ENCODE data around the gene C4orf50.
"Not testable (repeated sequence)": the region's sequence is repeated elsewhere in the genome, so short reads cannot be mapped to it uniquely, and the experiment has no call there.

The C4orf50 gene

DNA sequence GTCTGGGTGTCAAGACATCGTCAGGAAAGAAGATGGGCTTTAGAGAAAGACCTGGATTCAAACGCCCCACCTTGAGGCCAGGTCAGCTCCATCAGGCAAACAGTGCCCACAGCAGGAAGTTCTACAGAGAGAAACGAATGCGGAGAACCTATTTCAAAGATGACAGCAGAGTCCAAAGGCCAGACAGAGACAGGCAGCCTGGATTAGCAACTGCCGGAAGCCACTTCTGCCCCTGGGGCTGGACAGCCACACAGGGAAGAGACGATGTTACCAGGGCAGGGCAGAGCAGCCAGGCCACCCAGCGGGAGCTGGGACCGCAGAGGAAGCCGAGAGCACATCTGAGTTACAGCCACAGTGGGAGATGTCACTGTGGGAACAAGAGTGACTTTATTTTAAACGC is 1.2 kb downstream of the C4orf50 start:
- DNase-seq (ENCODE audit: low spot score) = no peak

DNA sequence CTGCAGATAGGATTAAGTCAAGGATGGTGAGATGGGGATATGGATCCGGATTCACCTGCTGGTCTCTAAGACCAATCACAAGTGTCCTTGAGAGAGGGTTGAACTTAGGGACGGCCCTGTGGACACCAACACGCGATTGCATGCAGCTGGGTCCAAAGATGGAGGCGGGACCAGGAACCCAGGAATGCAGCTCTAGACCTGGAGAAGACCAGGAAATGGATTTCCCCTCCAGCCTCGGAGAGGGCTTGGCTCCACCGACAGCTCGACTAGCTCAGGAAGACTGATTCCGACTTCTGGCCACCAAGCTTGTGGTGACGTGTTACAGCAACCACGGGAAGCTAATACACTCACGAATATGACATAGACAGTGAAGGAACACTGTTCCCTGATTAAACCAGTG is 4.7 kb downstream of the C4orf50 start:
- no peak for DNase-seq (ENCODE audit: low spot score)

DNA sequence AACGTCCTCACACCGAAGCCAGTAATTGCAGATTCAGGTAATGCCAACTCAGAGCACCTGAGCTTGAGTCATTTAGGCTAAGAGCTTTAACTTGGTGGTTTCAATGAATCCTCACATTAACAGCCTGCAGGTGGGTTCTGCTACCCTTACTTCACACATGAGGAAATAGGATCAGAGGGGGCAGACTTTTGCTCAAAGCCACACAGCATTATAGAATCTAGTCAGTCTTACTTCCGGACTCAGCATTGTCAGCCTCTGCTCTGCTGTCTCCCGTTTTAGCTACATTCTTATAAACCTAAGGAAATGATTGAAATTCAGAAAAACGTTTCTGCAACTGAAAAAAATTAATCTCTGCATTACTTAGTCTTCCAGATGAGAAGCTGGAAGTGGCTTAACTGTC is 6.0 kb downstream of the C4orf50 start:
- DNase-seq (ENCODE audit: low spot score) = no peak

DNA sequence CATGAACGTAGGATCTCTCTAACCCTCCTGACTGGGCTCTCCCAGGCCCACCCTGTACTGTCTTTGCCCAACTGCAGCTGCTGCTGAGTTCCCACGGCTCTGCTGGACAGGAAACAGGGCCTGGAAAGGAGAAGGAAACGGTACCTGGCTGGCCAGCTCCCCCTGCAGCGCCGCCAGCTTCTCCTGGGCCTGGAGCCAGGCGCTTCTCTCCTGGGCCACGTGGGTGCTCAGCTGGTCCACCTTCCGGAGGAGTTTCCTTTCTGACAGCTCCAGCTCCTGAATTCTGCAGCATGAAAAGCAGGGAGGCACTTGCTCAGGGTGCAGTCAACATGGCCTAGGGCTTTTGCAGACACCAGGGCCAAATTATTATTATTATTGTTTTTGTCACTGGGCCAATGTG is 6.5 kb downstream of the C4orf50 start:
- peak; percentile 14 for DNase-seq (ENCODE audit: low spot score)

DNA sequence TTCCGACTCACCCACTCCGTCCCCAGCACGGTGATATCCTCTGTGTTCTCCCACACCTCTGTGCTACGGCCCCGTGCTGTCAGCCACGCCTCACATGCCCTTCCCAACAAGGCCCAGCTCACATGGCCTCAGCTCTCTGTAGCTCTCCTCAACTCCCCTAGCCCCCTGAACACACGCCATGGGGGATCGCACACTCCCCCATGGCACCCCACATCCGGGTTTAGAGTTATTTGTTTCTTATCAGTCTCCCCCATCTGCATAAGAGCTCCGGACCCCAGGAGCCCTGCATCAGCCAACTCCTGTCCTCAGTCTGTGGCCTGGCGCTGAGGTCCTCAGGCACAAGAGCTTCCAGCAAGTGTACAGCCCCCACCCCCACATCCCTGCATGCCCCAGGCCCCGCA is 7.0 kb downstream of the C4orf50 start:
- DNase-seq (ENCODE audit: low spot score) = no peak

DNA sequence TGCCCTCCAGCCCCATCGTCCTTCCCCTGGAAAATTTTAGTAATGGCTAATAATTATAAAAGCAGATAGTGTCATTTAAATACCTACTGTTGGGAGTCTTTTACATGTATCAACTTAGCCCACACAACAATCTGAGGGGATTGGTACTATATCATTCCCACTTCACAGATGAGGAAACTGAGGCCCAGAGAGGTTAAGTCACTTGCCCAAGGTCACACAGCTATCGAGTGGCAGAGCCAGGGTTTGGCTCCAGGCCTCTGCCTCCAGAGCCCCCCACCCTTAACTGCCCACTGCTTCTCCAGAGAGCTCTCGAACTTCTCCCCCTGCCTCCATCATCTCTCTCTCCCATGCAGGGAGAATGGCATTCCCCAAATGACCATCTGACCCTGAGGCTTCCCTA is 7.4 kb downstream of the C4orf50 start:
- no peak for DNase-seq (ENCODE audit: low spot score)

DNA sequence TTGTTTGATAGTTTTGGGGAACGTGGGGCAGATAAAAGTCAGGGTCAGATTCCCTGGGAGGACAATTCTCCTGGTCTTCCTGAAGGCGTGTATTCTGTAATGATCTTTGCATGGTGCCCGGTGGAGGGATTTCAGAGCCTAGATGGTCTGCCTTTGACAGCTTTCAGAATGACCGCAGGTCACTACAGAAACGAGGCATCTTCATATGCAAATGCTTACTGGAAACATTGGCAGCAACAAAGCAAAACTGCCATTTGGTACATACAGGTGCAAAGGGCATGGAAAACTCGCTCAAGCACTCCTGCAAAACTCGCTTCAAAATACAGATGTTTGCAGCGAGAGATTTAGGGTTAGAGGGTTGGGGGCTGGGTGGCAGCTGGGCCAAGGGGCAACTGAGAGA is 8.8 kb downstream of the C4orf50 start:
- no peak for DNase-seq (ENCODE audit: low spot score)

DNA sequence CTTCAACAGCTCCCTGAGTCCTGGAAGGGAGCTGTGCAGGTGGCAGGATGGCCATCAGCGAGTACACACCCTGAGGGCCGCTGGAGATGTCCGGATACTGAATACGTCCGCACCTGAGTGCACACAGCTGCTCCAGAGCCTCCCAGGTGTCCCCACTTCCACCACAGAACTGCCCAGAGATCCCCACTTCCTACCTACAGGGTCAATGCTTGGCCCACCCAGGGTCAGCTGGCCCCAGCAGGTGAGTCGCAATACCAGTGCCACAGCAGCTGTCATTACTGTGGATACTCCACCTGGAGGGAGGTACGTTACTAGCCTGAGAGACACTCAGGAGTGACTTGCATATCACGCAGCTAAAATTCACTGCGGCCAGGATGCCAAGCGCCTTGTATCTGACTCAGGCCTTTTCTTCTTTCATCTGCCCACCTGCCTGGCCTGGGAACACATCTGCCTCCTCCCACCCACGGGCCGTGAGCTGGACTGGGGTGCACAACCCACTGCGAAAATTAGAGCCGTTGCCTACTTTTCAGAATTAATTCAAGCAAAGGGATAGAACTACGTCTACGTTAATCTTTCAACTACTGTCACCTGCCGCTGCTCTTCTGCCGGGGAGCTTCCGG is 9.4 kb downstream of the C4orf50 start:
- DNase-seq (ENCODE audit: low spot score) = no peak

DNA sequence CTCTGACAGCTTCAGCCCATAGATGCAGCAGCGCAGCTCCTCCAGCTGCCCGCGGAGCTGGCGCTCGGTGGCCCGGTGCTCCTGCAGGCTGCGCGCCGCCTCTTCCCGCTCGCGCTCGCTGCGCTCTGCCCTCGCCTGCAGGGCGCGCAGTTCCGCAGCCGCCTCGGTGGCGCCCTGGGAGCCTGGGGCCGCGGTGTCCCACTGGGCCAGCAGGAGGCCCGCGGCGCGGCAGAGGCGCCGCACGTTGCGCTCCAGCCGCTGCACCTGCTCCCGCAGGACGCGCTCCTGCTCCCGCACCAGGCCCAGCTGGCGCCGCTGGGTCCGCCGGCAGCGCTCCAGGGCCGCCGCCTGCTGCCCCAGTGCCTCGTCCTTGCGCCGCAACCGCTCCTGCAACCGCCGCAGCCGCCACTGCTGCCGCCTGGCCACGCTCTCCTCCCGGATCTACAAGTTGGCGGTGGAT is 10.1 kb downstream of the C4orf50 start:
- no peak for DNase-seq (ENCODE audit: low spot score)

DNA sequence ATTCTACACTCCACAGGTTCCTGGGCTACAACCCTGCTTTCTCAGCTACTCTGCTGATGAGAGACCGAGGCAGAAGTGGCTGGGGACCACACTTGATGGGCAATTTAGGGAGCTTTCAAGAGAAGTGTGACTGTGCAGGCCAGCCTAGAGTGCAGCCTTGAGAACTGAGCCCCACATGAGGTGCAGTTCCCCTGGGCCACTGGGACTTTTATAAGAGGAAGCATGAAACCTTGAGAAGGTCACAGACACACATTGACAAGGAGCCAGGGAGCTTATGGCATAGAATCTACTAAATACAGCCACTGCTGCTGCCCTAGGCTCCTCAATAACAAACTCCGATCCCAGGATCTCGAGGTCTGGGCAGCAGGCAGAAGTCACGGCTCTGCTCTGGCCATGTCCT is 13.1 kb downstream of the C4orf50 start:
- DNase-seq (ENCODE audit: low spot score) = no peak

DNA sequence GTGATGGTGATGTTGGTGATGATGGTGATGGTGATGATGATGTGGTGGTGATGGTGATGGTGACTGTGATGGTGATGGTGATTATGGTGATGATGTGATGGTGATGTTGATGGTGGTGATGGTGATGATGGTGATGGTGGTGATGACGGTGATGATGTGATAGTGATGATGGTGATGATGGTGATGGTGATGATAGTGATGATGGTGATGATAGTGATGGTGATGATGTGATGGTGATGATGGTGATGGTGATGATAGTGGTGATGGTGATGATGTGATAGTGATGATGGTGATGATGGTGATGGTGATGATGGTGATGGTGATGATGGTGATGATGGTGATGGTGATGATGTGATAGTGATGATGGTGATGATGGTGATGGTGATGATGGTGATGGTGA is 14.7 kb downstream of the C4orf50 start:
- DNase-seq (ENCODE audit: low spot score) = not testable (repeated sequence)

DNA sequence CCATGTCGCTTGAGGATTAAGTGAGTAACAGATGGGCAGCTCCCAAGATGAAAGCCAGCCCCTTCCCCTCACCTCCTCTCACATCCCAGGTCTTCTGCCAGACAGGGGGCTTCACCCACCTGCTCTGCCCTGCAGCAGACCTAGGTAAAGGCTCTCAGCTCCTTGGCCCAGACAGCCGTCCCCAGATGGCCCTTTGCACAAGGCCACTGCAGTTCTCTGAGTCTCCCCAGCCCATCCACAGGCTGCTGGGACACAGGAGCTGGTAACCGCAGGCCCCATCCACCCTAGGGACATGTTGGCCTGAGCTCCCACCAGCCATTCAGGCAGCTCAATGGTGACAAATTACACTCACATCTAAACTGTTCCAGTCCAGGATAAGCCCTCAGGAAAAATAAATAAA is 15.3 kb downstream of the C4orf50 start:
- no peak for DNase-seq (ENCODE audit: low spot score)

DNA sequence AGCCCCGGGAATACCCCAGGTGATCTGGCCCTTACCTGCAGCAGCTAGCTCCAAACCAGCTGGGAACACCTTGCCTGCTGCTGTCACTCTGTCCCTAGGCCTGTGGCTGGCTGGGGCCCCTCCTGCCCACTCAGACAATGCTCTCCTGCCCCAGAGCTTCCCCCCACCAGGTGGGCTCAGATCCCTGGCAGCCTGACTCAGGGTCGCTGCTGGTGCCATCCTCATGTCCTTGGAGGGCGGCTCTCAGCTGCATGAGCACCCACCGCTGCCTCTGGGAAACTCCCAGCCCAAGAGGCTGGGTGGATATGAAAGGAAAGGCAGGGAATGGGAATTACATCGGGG is 15.8 kb downstream of the C4orf50 start:
- DNase-seq (ENCODE audit: low spot score) = no peak

DNA sequence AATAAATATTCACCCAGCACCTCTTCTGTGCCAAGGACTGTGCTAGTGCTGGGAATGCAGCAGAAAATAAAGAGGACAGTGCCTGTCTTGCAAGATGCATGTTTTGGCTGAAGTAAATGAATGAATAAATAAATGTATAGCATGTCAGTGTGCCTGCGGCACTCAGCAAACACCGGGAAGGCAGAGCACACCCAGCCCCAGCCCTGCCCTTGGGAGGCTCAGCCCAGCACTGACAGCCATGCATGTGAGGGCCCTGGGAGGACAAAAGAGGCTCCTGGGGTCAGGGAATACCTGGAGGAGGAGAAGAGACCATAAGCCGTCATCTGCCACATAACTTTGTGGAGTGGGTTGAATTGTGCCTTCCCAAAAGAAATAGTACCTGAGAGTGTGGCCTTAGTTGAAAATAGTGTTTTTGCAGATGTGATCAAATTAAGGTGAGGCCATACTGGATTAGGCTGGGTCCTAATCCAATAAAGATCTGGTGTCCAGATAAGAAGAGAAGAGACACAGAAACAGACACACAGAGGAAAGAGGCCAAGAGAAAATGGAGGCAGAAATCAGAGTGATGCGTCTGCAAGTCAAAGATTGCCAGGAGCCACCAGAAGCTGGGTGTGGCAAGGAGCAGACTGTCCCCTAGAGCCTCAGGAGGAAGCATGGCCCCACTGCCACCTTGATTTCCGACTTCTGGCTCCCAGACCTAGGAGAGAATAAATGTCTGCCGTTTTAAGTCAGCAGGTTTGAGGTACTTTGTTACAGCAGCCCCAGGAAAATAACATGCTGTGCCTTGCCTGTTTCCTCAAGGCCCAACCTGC is 16.3 kb downstream of the C4orf50 start:
- no peak for DNase-seq (ENCODE audit: low spot score)

DNA sequence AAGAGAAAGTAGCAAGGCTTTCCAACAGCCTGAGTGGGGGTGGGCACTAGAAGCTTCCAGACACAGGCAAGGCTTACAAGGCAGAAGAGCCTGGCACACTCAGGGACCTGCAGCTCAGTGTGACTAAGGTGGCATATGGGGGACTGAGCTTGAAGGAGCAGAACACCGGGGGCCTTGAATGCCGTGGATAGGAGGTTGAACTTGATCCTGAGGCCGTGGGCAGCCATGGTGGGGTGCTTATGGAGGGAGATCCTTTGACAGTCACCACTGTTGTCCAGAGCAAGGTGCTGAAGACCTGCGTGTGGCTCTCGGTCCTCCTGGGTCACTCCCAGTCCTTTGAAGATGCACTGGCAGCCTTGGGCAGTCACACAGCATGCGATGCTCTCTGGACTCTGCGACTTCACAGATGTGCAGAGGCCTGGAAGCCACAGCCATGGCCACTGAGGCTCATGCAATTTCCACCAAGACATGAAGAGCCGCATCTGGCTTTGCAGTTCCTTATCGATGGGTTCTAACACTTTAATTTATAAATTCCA is 18.3 kb downstream of the C4orf50 start:
- no peak for DNase-seq (ENCODE audit: low spot score)

DNA sequence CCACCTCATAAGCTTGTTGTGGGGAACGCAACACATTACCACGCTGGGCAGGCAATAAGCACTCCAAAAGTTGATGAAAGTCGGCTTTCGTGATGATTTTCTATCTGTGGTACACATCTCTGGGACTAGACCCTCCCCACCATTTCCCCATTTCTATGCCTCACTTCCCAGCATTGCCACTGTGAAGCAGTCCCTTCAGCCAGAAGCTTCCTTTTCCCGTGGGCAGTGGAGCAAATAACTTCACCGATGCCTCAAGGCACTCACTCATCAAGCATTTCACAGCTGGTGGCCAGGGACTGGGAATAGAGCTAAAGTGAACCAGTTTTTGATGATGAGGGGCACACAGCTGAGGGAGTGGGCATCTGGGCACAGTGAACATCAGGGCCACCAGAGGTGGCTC is 18.9 kb downstream of the C4orf50 start:
- DNase-seq (ENCODE audit: low spot score) = no peak

DNA sequence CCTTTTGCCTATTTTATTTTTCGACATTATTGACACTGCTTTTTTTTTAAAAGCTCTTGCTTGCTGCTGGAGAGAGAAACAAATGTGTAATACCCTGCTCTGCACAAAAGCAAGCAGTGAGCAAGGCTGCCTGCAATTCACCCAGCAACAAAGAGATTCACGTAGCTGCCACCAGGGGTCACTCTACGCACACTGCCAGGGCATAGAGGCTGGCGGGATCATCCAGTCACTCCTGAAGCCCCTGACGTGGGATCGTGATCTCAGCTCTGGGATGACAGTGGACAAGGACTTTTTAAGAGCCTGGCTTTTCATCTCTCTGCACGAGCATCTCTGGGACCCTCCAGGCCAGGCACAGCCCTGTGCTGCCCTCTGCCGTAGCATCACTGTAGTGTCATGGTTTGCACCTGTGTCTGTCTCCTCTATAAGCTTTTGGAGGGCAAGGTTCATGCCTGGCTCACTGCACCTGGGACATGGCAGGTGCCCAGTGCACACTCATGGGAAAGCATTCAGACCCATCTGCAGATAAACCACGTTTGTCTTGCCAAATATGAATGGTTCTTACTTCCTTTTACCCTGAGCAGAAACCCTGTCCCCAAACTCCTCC is 19.8 kb downstream of the C4orf50 start:
- peak; percentile 69 for DNase-seq (ENCODE audit: low spot score)

DNA sequence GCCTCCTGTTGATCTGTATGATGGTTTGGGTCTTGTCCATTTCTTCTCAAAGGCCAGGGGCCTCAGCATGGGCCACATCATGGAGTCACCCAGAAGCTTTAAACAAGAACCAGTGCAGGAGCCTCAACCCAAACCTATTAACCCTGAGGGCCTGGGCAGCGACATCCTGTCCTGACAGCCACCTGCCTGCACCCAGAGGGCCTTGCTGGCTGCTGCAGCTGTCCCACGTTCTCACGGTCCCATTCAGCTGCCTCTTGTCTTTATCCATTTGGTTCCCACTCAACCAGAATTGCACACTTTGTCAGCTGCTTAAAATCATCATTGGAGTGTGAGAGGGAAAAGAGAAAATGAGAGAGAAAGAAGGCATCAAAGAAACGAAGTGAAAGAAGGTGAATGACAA is 21.6 kb downstream of the C4orf50 start:
- DNase-seq (ENCODE audit: low spot score) = no peak

DNA sequence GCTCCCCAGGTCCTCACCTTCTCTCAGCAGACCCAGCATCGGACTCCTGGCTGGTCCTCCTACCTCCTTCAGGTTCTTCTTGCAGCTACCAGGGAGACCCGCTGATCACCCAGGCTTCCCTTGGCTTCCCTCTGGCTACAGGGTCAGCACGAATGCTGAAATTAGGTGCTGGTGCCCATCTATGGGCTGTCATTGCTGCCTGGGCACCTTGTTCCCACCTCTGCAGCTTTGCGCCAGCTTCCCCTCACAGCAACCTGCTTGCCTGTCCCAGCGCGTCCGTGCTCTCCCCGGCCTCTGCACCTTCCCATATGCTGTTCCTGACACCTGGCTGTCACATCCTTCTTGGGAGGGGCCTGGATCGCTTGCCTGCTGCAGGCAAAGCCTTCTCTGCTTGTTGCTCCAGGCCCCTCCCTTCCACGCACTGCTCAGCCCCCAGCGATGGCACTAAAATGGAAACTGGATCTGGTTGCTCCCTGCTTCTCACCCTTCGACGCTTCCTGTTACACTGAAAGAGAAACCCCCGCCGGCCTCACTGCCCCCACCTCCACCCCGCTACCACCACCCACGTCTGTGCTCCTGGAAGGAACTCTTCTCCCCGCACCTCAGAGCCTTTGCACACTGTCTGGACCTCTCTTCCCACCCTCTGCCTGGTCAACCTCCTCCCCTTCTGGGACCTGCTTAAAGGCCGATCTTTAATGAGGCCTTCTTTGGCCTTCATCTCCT is 22.2 kb downstream of the C4orf50 start:
- no peak for DNase-seq (ENCODE audit: low spot score)

DNA sequence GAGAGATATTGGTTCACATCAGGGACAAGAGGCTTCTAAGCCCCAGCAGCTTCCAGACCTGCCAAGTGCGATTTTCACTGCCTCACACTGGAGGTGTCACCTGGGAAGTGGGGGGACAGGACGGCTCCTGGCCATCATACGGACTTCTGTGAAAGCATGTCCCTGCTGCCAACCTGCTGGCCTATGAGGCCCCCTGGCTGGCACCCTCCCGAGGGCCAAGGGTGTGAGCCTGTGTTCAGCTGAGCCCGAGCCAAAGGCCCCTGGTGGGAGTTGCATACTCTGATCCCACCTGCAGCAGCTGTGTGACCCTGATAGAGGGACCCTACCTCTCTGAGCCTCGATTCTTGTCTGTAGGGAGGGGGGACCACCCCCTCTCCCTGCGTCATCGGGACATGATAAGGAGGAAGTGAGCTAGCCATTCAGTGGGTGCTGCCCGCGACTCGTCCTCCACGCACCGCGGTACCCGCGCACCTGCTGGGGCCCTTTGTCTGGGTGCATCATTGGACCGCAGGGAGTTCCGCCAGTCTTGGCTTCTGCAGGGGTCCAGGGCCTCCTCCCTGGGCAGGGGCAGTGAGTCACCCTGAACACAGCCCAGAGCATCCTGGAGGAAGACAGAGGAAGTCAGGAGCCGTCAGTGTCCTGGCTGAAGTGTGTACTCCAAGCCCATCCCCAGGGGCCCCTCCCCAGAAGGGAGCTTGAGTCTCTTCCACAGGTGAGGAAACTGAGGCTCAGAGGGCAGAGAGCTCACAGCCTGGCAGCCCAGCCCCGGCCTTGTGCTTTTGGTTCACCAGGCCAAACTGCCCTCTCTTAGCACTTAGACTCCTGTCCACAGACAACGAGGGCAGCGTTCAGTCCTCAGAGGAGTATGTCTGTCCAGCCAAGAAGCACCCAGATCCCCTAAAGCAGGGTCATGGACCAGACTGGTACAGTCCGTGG is 24.1 kb downstream of the C4orf50 start:
- no peak for DNase-seq (ENCODE audit: low spot score)

DNA sequence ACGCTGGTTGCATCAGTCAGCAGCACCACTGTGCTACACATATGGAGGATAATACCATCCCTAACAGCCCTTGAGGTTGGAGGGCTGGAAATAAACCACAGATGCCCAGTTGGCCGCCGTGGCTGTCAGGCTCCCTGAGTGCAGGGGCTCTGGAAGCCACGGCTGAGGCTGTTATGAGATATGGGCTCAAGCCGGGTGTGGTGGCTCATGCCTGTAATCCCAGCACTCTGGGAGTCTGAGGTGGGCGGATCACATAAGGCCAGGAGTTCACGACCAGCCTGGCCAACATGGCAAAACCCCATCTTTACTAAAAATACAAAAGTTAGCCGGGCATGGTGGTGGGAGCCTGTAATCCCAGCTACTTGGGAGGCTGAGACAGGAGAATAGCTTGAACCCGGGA is 24.9 kb downstream of the C4orf50 start:
- not testable (repeated sequence) for DNase-seq (ENCODE audit: low spot score)

Data from pons (tissue), 1 donor.